HCT116 (cell line): Measurements from ENCODE around the gene IL36RN. TPM values are rescaled to one million over a fixed set of nuclear protein-coding genes. Genes with fewer than 3 reads are reported as not detected.

Source experiments
- ATAC-seq: fragments of 200-7000 bp; cut with Tn5 transposase; 2 replicates; pipeline ENCODE4 v1.9.1; 2020; ENCODE audit warnings: mild to moderate bottlenecking, moderate library complexity
- BruUV-seq: library from RNA; stranded (reverse); fragments of 400-500 nt; replicated peaks from 2 replicates; lab custom pipeline; 2021; lab: Mats Ljungman, UMichigan
- CTCF ChIA-PET: fragments of 300-600 bp; sonication (Branson Sonifier 250); formaldehyde crosslinking; loops from one replicate; lab custom pipeline; 2021; ENCODE audit warnings: antibody characterized with exemption; lab: Charles Lee
- POLR2A ChIA-PET: fragments of 300-600, 350-600 bp; sonication (Branson Sonifier 250); formaldehyde crosslinking; loops from one replicate; lab custom pipeline; 2021; ENCODE audit warnings: antibody characterized with exemption; lab: Charles Lee
- RAD21 ChIA-PET, 2 experiments: fragments of 300-600 bp; sonication (Branson Sonifier 250); formaldehyde crosslinking; loops; one replicate each; lab custom pipeline; 2023; ENCODE audit warnings: low total read pairs in 2 of 2; ENCODE audit not compliant: uncharacterized antibody in 2 of 2, unreplicated experiment in 2 of 2, low non-redundant PET in 1 of 2; lab: Charles Lee
- DNase-seq: peaks from one replicate; pipeline ENCODE4 v3.0.0-alpha.2; 2010; ENCODE audit warnings: low read depth, low spot score
- H2AFZ ChIP-seq: fragments of 200-600 bp; shearing (Covaris generic), sonication (generic); 2 replicates; pipeline ENCODE4 v1.6.1; 2017; ENCODE audit warnings: low read depth, mixed run types, mixed read lengths, antibody characterized with exemption, low read length; ENCODE audit not compliant: poor library complexity, severe bottlenecking
- H3K27ac ChIP-seq: 2 replicates; pipeline ENCODE4 v1.5.1; 2012; ENCODE audit warnings: low read depth, low read length
- H3K27me3 ChIP-seq: fragments of 200-600 bp; sonication (generic); 2 replicates; pipeline ENCODE4 v1.6.1; 2016; ENCODE audit warnings: mixed run types, low read length, mixed read lengths; ENCODE audit not compliant: insufficient read depth
- H3K36me3 ChIP-seq, 2 experiments: fragments of 200-500 bp in 1 of 2; fragments of 200-600 bp in 1 of 2; sonication (Bioruptor generic) in 1 of 2; sonication (generic) in 1 of 2; 2 replicates each; pipeline versions ENCODE4 v1.5.1 to v1.6.1; 2014 to 2016; ENCODE audit warnings: low read length in 2 of 2, inconsistent platforms in 1 of 2, mixed read lengths in 1 of 2, mixed run types in 1 of 2; ENCODE audit not compliant: insufficient read depth in 2 of 2, control insufficient read depth in 1 of 2
- H3K4me1 ChIP-seq, 2 experiments: fragments of 200-600 bp in 1 of 2; sonication (generic) in 1 of 2; 2 replicates each; pipeline versions ENCODE4 v1.5.1 to v1.6.1; 2012 to 2017; ENCODE audit warnings: low read length in 2 of 2, inconsistent platforms in 1 of 2, mild to moderate bottlenecking in 1 of 2, mixed read lengths in 1 of 2, mixed run types in 1 of 2, moderate library complexity in 1 of 2; ENCODE audit not compliant: insufficient read depth in 2 of 2, control insufficient read depth in 1 of 2
- H3K4me2 ChIP-seq: fragments of 200-600 bp; sonication (generic); 2 replicates; pipeline ENCODE4 v1.6.1; 2017; ENCODE audit warnings: mixed run types, low read length, mixed read lengths
- H3K4me3 ChIP-seq, 2 experiments: fragments of 200-600 bp in 1 of 2; sonication (generic) in 1 of 2; replicated peaks in 1 of 2; 2 replicates each; pipeline ENCODE4 v1.5.1; 2011 to 2016; ENCODE audit warnings: low read length in 2 of 2, control low read depth in 1 of 2, low read depth in 1 of 2, mild to moderate bottlenecking in 1 of 2, mixed read lengths in 1 of 2, mixed run types in 1 of 2
- H3K79me2 ChIP-seq: fragments of 200-600 bp; sonication (generic); 2 replicates; pipeline ENCODE4 v1.6.1; 2017; ENCODE audit warnings: mild to moderate bottlenecking, mixed run types, low read length, moderate library complexity, mixed read lengths; ENCODE audit not compliant: insufficient read depth
- H3K9ac ChIP-seq: fragments of 200-600 bp; sonication (generic); 2 replicates; pipeline ENCODE4 v1.6.1; 2016; ENCODE audit warnings: low read length, mixed read lengths
- H3K9me2 ChIP-seq: fragments of 200-600 bp; sonication (generic), shearing (Covaris generic); 2 replicates; pipeline ENCODE4 v1.6.1; 2017; ENCODE audit warnings: mixed run types, mild to moderate bottlenecking, moderate library complexity; ENCODE audit not compliant: insufficient read depth
- H3K9me3 ChIP-seq, 2 experiments: fragments of 200-500 bp in 1 of 2; fragments of 200-600 bp in 1 of 2; sonication (Bioruptor generic) in 1 of 2; sonication (generic) in 1 of 2; 2 replicates each; pipeline ENCODE4 v1.6.1; 2014 to 2017; ENCODE audit warnings: low read length in 2 of 2, mixed read lengths in 2 of 2, inconsistent platforms in 1 of 2, low read depth in 1 of 2, mild to moderate bottlenecking in 1 of 2, mixed run types in 1 of 2, moderate library complexity in 1 of 2; ENCODE audit not compliant: control insufficient read depth in 1 of 2, insufficient read depth in 1 of 2
- H4K20me1 ChIP-seq: fragments of 200-600 bp; sonication (generic), shearing (Covaris generic); 2 replicates; pipeline ENCODE4 v1.6.1; 2017; ENCODE audit warnings: mixed run types, mild to moderate bottlenecking, moderate library complexity; ENCODE audit not compliant: insufficient read depth
- ATF3 ChIP-seq: IDR thresholded peaks from 2 replicates; pipeline ENCODE4 v1.6.1; 2012
- EGR1 ChIP-seq: IDR thresholded peaks from 2 replicates; pipeline ENCODE4 v1.6.1; 2012; ENCODE audit warnings: low read depth
- ELF1 ChIP-seq: IDR thresholded peaks from 2 replicates; pipeline ENCODE4 v1.6.1; 2012; ENCODE audit warnings: low read depth, borderline replicate concordance
- JUND ChIP-seq: IDR thresholded peaks from 2 replicates; pipeline ENCODE4 v1.6.1; 2012
- POLR2AphosphoS5 ChIP-seq: IDR thresholded peaks from 2 replicates; pipeline ENCODE4 v1.6.1; 2011; ENCODE audit warnings: mild to moderate bottlenecking, low read depth, low read length, moderate library complexity
- SRF ChIP-seq: IDR thresholded peaks from 2 replicates; pipeline ENCODE4 v1.6.1; 2012; ENCODE audit warnings: low read depth
- YY1 ChIP-seq: IDR thresholded peaks from 2 replicates; pipeline ENCODE4 v1.6.1; 2011; ENCODE audit warnings: low read length, low read depth, moderate library complexity, mild to moderate bottlenecking; ENCODE audit not compliant: insufficient replicate concordance; ENCODE audit errors: extremely low read depth
- ZBTB33 ChIP-seq: IDR thresholded peaks from 2 replicates; pipeline ENCODE4 v1.6.1; 2011; ENCODE audit warnings: mild to moderate bottlenecking, low read length, moderate library complexity; ENCODE audit not compliant: insufficient replicate concordance; ENCODE audit errors: extremely low read depth
- ZFX ChIP-seq: fragments of 450-650 bp; IDR thresholded peaks from 2 replicates; pipeline ENCODE4 v1.6.1; 2017
- ZNF274 ChIP-seq: fragments of 200-500 bp; sonication (Bioruptor generic); IDR thresholded peaks from 2 replicates; pipeline ENCODE4 v1.6.1; 2014; ENCODE audit warnings: mild to moderate bottlenecking, low read depth, low read length, inconsistent platforms
- intact Hi-C: fragments of 100-400 bp; cut with micrococcal nuclease; formaldehyde crosslinking; loops from 2 replicates; pipeline ENCODE4 v1.10.0; 2022
- total RNA-seq: library from RNA; stranded (reverse); gene quantifications from one replicate; pipeline ENCODE4 v1.2.1, GENCODE V29; 2021; ENCODE audit not compliant: unreplicated experiment

IL36RN gene
- total RNA-seq, 1 experiment from 2014 or later: not detected

GRCh38 chr2:113085542-113085941, 26.5 kb downstream of the IL36RN start:
- H3K4me1 ChIP-seq: no peaks in the 10 kb centered on the region
- H3K4me3 ChIP-seq: no peak overlapping the region
- no peak for ATAC-seq
- no peak overlapping the region for H3K4me2 ChIP-seq
- H3K9me2 ChIP-seq: no peaks in the 10 kb centered on the region
- H3K27ac ChIP-seq: no peak overlapping the region
- no peaks in the 10 kb centered on the region for H3K27me3 ChIP-seq
- ChIA-PET POLR2A (no interaction called here), RAD21 (interaction anchor here in 1 of 2 experiments (1.1 kb wide), 1 partner anchor 113 kb away, joined by 3 read pairs; no protein-coding TSS in a partner anchor), CTCF (interaction anchor here (1.2 kb wide), 2 partner anchors 21 to 114 kb away, joined by 5 to 6 read pairs; no protein-coding TSS in a partner anchor)
- no peak overlapping the region for H2AFZ ChIP-seq
- no peak overlapping the region for H3K9ac ChIP-seq
- TF ChIP-seq EGR1: no peak
- no peak for TF ChIP-seq ZFX
- TF ChIP-seq ZNF274: no peak
- BruUV-seq: no TSS peak
- H4K20me1 ChIP-seq: no peaks in the 10 kb centered on the region
- H3K9me3 ChIP-seq: no peaks in the 10 kb centered on the region
- DNase-seq: no peak
- intact Hi-C loops: no loop called here
- no peaks in the 10 kb centered on the region for H3K36me3 ChIP-seq
- H3K79me2 ChIP-seq: no peaks in the 10 kb centered on the region

DNA sequence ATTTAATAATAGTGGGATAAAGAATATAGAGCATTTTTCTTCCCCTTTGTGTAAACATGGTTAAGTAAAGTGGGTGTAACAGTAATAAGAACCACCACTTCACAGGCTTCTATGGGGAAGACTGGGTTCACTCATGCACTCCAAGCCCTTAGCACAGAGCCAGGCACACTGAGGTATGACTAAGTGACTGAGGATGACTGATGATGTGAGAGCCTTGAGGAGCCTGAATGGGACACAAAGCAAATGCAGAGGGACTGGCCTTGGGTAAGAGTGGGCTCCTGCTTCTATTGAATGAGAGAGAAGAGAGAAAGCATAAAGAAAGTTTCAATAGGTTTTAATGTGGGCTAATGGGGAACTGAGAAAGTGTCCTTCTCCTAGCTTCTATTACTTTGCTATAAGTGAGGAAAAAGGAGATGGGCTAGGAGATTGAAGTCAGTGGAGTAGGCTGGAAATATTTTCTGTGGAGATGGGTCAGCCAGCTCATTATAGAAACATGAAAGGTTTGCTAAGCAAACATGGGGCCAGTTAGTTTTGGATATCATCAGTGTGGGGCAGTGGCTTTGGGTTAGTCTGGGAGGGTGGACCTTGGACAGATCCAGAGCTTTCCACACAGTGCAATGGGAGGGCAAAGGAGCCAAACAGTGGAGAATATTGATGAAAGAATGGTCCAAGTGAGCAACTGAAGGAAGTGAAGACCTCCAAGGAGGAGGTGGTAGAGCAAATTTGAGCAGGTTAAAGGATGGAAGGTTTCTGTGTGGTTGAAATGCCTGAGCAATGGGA, 29.4 kb downstream of the IL36RN start:
- RAD21 ChIA-PET: no interaction called here
- no peak overlapping the region for H3K9ac ChIP-seq
- POLR2A ChIA-PET: no interaction called here
- H4K20me1 ChIP-seq: no peaks in the 10 kb centered on the region
- no peak overlapping the region for H3K4me2 ChIP-seq
- ATAC-seq (no peak), DNase-seq (no peak)
- H3K36me3 ChIP-seq: no peaks in the 10 kb centered on the region
- H2AFZ ChIP-seq: no peak overlapping the region
- no peak for TF ChIP-seq ELF1
- no peak for TF ChIP-seq ZFX
- no peak for TF ChIP-seq ZBTB33
- TF ChIP-seq POLR2AphosphoS5: no peak
- no peak for TF ChIP-seq JUND
- TF ChIP-seq SRF: no peak
- no peak for TF ChIP-seq ATF3
- TF ChIP-seq YY1: no peak
- intact Hi-C loops: no loop called here
- no peaks in the 10 kb centered on the region for H3K9me3 ChIP-seq
- H3K4me1 ChIP-seq: no peaks in the 10 kb centered on the region
- no TSS peak for BruUV-seq
- no peak overlapping the region for H3K4me3 ChIP-seq
- no peaks in the 10 kb centered on the region for H3K79me2 ChIP-seq
- no peaks in the 10 kb centered on the region; the same call in 1 of the 2 replicates for H3K27me3 ChIP-seq
- no peak overlapping the region for H3K27ac ChIP-seq
- CTCF ChIA-PET: interaction anchor here (1.5 kb wide), 1 partner anchor 8 kb away, joined by 6 read pairs; no protein-coding TSS in a partner anchor
- H3K9me2 ChIP-seq: no peaks in the 10 kb centered on the region
